Fibroblast of pulmonary artery (primary cell): Measurements from ENCODE around the gene ROBO3.

Experiments used
- DNase-seq: peaks from one replicate; pipeline ENCODE4 v3.0.0-alpha.2; 2010; ENCODE audit warnings: low read depth
- H3K4me3 ChIP-seq: replicated peaks from 2 replicates; pipeline ENCODE4 v1.5.1; 2011; ENCODE audit warnings: low read depth, mild to moderate bottlenecking, control low read depth, low read length, moderate library complexity
- TF ChIP-seq, protein P1 (sequence below): IDR thresholded peaks from 2 replicates; pipeline ENCODE4 v1.5.1; 2011; ENCODE audit warnings: mild to moderate bottlenecking, control low read depth, low read length, inconsistent platforms; ENCODE audit errors: missing control alignments

ROBO3 gene

DNA sequence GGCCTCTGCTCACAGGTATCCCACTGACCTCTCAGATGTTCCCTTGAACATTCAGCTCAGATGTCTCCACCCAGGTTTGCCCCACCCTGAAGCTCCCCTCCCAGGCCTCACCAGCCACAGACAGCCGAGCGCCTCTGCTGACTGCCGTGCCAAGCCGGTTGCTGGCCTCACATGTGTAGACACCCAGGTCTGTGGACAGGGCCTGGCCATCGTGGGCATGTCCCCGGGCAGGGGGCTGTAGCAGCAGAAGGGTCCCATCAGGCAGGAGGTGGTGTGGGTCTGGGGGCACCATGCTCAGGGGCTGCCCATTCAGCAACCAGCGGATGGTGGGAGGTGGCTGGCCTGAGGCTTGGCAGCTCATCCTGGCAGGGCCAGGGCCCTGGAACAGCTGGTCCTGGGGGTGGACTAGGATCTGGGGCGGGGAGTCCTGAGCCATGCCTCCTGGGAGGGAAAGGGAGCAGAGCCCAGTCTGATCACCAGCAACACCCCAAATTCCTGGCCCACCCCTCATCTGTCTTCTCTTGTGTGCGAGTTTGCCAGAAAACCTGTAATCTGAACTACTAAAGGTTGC lies 31.7 kb downstream of the ROBO3 start:
- no peak overlapping the region for H3K4me3 ChIP-seq
- DNase-seq: no peak
- TF ChIP-seq, protein P1, sequence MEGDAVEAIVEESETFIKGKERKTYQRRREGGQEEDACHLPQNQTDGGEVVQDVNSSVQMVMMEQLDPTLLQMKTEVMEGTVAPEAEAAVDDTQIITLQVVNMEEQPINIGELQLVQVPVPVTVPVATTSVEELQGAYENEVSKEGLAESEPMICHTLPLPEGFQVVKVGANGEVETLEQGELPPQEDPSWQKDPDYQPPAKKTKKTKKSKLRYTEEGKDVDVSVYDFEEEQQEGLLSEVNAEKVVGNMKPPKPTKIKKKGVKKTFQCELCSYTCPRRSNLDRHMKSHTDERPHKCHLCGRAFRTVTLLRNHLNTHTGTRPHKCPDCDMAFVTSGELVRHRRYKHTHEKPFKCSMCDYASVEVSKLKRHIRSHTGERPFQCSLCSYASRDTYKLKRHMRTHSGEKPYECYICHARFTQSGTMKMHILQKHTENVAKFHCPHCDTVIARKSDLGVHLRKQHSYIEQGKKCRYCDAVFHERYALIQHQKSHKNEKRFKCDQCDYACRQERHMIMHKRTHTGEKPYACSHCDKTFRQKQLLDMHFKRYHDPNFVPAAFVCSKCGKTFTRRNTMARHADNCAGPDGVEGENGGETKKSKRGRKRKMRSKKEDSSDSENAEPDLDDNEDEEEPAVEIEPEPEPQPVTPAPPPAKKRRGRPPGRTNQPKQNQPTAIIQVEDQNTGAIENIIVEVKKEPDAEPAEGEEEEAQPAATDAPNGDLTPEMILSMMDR: no peak

DNA sequence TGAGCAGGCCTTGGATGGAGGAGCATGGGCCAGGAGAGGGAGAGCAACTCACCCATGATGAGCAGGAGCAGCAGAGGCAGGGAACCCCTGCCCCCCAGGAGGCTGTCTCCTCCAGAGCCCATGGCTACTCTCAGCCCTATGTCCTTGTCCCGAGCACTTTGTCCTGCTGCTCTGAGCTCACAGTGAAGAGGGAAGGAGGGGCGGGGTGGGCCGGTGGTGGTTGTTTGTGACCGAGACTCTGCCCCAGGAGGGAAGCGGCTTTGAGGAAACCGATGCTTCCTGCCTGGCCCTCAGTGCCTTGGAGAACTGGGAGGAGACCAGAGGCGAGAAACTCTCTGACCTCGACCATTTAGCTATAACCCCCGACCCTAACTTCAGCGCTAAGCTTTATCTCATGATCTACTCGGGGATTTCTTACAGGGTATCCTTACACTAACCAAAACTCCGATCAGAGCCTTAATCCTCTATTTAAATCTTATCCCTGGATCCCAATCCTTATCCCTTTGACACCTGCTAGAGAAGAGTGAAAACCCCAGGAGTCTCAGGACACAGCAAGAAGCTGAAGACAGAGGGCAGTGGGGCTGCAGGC lies 32.5 kb downstream of the ROBO3 start, which contains the start of gene ROBO4:
TSS of gene ROBO4 (minus strand) at position 192 of the 589 bp plus-strand sequence. CDS start at position 122, 70 bp downstream.
- H3K4me3 ChIP-seq: no peak within 1 kb of the TSS
- peak; percentile 16 for DNase-seq
- TF ChIP-seq, protein P1: no peak

DNA sequence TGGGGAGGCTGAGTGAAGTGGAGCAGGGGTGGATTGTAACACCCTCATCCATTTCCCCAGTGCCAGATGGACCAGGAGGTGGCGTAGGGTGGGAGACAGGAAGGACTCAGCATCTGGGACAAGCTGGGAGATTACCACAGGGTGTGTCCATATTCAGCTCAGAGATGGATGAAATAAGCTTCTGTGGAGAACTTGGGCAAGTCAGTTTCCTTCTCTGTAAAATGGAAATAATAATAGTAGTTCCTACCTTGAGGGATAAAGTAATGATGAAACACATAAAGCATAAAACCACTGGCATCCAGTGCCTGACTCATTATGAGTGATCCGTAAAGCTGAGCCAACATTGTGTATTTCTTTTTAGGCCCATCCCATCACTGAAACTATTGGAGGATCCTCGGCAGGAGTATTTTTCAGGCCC lies 33.0 kb downstream of the ROBO3 start:
- TF ChIP-seq, protein P1: peak; percentile 24
- peak; percentile 94 for DNase-seq
- no peak overlapping the region for H3K4me3 ChIP-seq

DNA sequence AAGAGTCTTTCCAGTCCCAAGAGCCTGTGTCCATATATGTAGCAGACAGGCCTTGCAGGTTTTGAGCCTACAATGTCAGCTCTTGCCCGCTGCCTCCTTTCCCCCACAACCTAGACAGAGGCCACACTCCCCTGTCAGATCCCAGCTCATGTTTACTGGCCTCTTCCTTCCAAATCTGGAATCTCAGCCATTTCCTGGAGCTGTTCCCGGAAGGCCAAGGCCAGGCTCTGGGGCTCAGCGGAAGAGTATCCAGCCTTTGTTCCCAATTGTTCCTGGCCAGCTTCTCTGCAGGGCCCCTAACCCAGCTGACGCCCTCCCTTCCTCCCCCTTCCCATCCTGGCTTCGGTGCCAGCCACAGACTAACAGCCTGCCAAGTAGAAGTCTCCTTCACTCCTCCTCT lies 33.5 kb downstream of the ROBO3 start:
- H3K4me3 ChIP-seq: no peak overlapping the region
- peak; percentile 94 for DNase-seq

DNA sequence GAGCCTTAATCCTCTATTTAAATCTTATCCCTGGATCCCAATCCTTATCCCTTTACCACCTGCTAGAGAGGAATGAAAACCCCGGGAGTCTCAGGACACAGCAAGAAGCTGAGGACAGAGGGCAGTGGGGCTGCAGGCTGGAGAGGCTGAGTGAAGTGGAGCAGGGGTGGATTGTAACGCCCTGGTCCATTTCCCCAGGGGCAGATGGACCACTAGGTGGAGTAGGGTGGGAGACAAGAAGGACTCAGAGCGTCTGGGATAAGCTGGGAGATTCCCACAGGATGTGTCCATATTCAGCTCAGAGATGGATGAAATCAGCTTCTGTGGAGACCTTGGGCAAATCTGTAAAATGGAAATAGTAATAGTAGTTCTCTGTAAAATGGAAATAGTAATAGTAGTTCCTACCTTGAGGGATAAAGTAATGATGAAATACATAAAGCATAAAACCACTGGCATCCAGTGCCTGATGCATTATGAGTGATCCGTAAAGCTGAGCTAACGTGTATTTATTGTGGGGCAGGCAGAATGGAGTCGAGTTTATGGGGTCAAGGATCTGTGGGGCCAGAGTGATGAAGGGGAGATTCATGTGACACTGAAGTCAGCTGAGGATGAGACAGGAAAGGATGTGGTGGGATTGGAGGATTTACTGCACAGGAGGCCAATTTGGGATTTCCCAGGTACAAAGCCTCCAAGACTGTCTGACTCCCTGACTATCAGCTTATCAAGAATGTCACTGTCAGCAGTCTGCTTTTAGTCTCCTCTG lies 34.3 kb downstream of the ROBO3 start:
- no peak overlapping the region for H3K4me3 ChIP-seq
- TF ChIP-seq, protein P1: peak; percentile 24
- DNase-seq: peak; percentile 18

More for the DNA sequence above, 33.5 kb downstream of the ROBO3 start:
- TF ChIP-seq, protein P1: no peak

DNA sequence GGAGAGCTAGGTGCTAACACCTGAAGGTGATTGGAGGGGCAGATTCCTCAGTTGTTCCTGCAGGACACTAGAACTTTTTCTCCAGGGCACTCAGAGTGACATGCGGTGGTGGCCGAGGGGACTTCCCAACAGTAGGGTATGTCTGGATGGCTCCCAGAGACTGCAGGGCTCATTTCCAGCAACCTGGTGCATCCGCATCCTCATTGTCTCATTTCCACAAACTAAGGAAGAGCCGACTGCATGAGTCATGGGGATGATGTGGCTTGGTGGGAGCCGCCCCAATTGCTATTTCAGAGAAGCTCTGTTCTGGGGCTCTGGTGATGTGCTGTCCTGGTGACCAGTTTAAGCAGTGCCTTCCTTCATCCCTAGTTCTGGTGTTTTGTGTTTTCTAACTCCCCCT lies 35.2 kb downstream of the ROBO3 start:
- TF ChIP-seq, protein P1: no peak
- peak; percentile 85 for DNase-seq
- no peak overlapping the region for H3K4me3 ChIP-seq
